A673 (cell line): Measurements from ENCODE around the gene RNF225. TPM values are rescaled to one million over a fixed set of nuclear protein-coding genes. Genes with fewer than 3 reads are reported as not detected.

Experiments
- BruUV-seq: library from RNA; stranded (reverse); fragments of 400-500 nt; replicated peaks from 2 replicates; lab custom pipeline; 2021; lab: Mats Ljungman, UMichigan
- CTCF ChIA-PET: fragments of 300-600 bp; sonication (Branson Sonifier 250); formaldehyde crosslinking; loops from one replicate; lab custom pipeline; 2022; ENCODE audit warnings: antibody characterized with exemption; lab: Charles Lee
- POLR2A ChIA-PET: fragments of 300-600 bp; sonication (Branson Sonifier 250); formaldehyde crosslinking; loops from one replicate; lab custom pipeline; 2022; ENCODE audit warnings: antibody characterized with exemption; ENCODE audit not compliant: low non-redundant PET; lab: Charles Lee
- DNase-seq: peaks from one replicate; pipeline ENCODE4 v3.0.0-alpha.2; 2015; ENCODE audit warnings: low spot score
- H3K27ac ChIP-seq: fragments of 200-600 bp; sonication (generic); 2 replicates; pipeline ENCODE4 v1.5.1; 2016; ENCODE audit warnings: mixed run types, low read depth, mild to moderate bottlenecking, mixed read lengths, antibody characterized with exemption, low read length; ENCODE audit not compliant: poor library complexity, severe bottlenecking
- H3K27me3 ChIP-seq: fragments of 200-600 bp; sonication (generic); replicated peaks from 2 replicates; pipeline ENCODE4 v1.6.1; 2017; ENCODE audit warnings: mixed run types, low read depth, mild to moderate bottlenecking, mixed read lengths, antibody characterized with exemption, low read length; ENCODE audit not compliant: insufficient read depth, poor library complexity
- H3K36me3 ChIP-seq: fragments of 200-600 bp; sonication (generic); 2 replicates; pipeline ENCODE4 v1.6.1; 2016; ENCODE audit warnings: mixed run types, mild to moderate bottlenecking, mixed read lengths, antibody characterized with exemption, low read length; ENCODE audit not compliant: insufficient read depth, poor library complexity, severe bottlenecking
- H3K4me1 ChIP-seq: fragments of 200-600 bp; sonication (generic); 2 replicates; pipeline ENCODE4 v1.6.1; 2017; ENCODE audit warnings: mixed run types, mild to moderate bottlenecking, mixed read lengths, antibody characterized with exemption, low read length; ENCODE audit not compliant: insufficient read depth, poor library complexity, severe bottlenecking
- H3K4me3 ChIP-seq: fragments of 200-600 bp; sonication (generic); 2 replicates; pipeline ENCODE4 v1.5.1; 2016; ENCODE audit warnings: low read depth, mixed run types, mild to moderate bottlenecking, mixed read lengths, low read length; ENCODE audit not compliant: poor library complexity, severe bottlenecking
- H3K9me3 ChIP-seq: fragments of 200-600 bp; sonication (generic); 2 replicates; pipeline ENCODE4 v1.6.1; 2016; ENCODE audit warnings: mixed run types, low read depth, mild to moderate bottlenecking, mixed read lengths, antibody characterized with exemption, low read length; ENCODE audit not compliant: poor library complexity, severe bottlenecking
- EZH2 ChIP-seq: fragments of 200-600 bp; sonication (generic); IDR thresholded peaks from 2 replicates; pipeline ENCODE4 v1.6.1; 2017; ENCODE audit warnings: borderline replicate concordance, low read depth, mild to moderate bottlenecking, mixed read lengths, antibody characterized with exemption, low read length; ENCODE audit not compliant: poor library complexity, severe bottlenecking
- intact Hi-C: fragments of 100-400 bp; cut with micrococcal nuclease; formaldehyde crosslinking; loops from one replicate; pipeline ENCODE4 v1.10.0; 2022; ENCODE audit not compliant: unreplicated experiment
- total RNA-seq: library from RNA; stranded (reverse); gene quantifications from 2 replicates; pipeline ENCODE4 v1.2.3, GENCODE V29; 2021
- TF ChIP-seq, protein P1 (sequence below): fragments of 300-800, 200-600 bp; sonication (generic); conservative IDR thresholded peaks from 2 replicates; pipeline ENCODE4 v1.5.1; 2017; ENCODE audit warnings: low read depth, mild to moderate bottlenecking, antibody characterized with exemption, low read length, moderate library complexity, mixed read lengths

RNF225 gene
- total RNA-seq, 1 experiment from 2014 or later, result 0.60 TPM

- no peak for DNase-seq
- intact Hi-C loops, result no loop called here
- no peaks in the 10 kb centered on the region for H3K9me3 ChIP-seq
- POLR2A ChIA-PET, result no interaction called here
- no TSS peak for BruUV-seq
- no peaks in the 10 kb centered on the region for H3K27me3 ChIP-seq
- H3K36me3 ChIP-seq, result no peaks in the 10 kb centered on the region
- H3K4me3 ChIP-seq, result no peak overlapping the region
- no peak overlapping the region for H3K27ac ChIP-seq
- no peaks in the 10 kb centered on the region for H3K4me1 ChIP-seq
- CTCF ChIA-PET, result no interaction called here
- TF ChIP-seq, protein P1, sequence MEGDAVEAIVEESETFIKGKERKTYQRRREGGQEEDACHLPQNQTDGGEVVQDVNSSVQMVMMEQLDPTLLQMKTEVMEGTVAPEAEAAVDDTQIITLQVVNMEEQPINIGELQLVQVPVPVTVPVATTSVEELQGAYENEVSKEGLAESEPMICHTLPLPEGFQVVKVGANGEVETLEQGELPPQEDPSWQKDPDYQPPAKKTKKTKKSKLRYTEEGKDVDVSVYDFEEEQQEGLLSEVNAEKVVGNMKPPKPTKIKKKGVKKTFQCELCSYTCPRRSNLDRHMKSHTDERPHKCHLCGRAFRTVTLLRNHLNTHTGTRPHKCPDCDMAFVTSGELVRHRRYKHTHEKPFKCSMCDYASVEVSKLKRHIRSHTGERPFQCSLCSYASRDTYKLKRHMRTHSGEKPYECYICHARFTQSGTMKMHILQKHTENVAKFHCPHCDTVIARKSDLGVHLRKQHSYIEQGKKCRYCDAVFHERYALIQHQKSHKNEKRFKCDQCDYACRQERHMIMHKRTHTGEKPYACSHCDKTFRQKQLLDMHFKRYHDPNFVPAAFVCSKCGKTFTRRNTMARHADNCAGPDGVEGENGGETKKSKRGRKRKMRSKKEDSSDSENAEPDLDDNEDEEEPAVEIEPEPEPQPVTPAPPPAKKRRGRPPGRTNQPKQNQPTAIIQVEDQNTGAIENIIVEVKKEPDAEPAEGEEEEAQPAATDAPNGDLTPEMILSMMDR, result no peak
- TF ChIP-seq EZH2, result no peak
Measured at GRCh38 chr19:58353717-58354477, 41.6 kb upstream of the RNF225 start.

DNA sequence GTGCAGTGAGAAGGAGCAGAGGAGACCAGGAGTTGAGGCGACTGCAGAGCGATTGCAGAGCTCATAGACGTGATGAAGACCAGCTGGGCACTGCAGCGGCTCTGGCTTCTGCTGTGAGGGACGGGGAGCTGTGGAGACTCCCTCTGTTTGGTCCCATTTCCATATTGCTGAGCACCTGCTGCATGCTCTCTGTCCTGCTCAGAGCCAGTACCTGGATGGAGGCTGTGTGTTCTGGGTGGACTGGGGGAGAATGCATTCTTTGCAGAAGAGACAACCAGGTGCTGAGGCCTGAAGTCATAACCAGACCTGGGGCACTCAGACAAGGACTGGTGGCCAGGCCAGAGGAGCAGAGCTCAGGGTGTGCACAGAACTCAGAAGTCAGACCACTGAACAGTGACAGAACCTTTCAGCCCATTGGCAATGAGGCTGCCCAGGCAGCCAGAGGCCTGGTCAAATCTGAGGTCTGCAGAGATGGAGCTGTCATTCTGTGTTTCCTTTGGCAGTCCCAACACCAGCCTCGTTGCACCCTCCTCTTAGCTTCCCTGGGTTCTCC, 40.9 kb upstream of the RNF225 start:
- H3K27me3 ChIP-seq, result no peaks in the 10 kb centered on the region
- H3K4me1 ChIP-seq, result no peaks in the 10 kb centered on the region
- H3K4me3 ChIP-seq, result no peak overlapping the region
- no TSS peak for BruUV-seq
- ChIA-PET CTCF (no interaction called here), POLR2A (no interaction called here)
- H3K36me3 ChIP-seq, result no peaks in the 10 kb centered on the region
- DNase-seq, result no peak
- no peak for TF ChIP-seq EZH2
- TF ChIP-seq, protein P1, result no peak
- H3K9me3 ChIP-seq, result no peaks in the 10 kb centered on the region
- intact Hi-C loops, result no loop called here
- no peak overlapping the region for H3K27ac ChIP-seq

DNA sequence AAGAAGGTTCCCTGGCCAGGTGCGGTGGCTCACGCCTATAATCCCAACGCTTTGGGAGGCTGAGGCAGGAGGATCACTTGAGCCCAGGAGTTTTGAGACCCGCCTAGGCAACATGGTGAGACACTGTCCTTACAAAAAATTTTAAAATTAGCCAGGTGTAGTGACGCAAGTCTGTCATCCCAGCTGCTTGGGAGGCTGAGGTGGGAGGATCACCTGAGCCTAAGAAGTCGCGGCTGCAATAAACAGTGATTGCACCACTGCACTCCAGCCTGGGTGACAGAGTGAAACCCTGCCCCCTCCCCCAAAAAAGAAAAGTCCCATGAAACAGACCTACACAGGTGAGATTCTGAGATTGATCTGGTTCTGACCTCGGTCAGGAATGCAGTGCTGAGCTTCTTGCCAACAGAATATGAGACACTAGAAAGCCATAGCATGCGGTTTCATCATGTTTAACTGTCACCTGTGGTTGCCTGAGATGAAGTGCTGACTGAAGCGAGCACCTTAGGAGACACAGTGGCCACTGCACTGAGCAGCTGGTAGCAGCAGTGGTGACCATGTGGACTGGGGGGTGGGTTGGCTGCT, 40.1 kb upstream of the RNF225 start:
- Histone ChIP-seq H3K27me3 (no peaks in the 10 kb centered on the region), H3K9me3 (no peaks in the 10 kb centered on the region), H3K27ac (no peak overlapping the region), H3K4me3 (no peak overlapping the region), H3K4me1 (no peaks in the 10 kb centered on the region), H3K36me3 (no peaks in the 10 kb centered on the region)
- ChIA-PET CTCF (no interaction called here), POLR2A (interaction anchor here (0.6 kb wide), 1 partner anchor 8 kb away, joined by 5 read pairs; no protein-coding TSS in a partner anchor)
- intact Hi-C loops, result no loop called here
- no peak for DNase-seq
- no TSS peak for BruUV-seq
- no peak for TF ChIP-seq EZH2
- TF ChIP-seq, protein P1, result no peak
